Osteocyte (in vitro differentiated cells): ENCODE data around the gene PPP1R26. TPM values are rescaled to one million over a fixed set of nuclear protein-coding genes. Genes with fewer than 3 reads are reported as not detected.
"Not testable (repeated sequence)": the region's sequence is repeated elsewhere in the genome, so short reads cannot be mapped to it uniquely, and the experiment has no call there.

ENCODE experiments used
- DNase-seq: peaks from one replicate; pipeline ENCODE4 v3.0.0; 2021; ENCODE audit warnings: mixed read lengths; ENCODE audit not compliant: unreplicated experiment; ENCODE audit errors: extremely low spot score
- H3K27ac Mint-ChIP-seq: one replicate; pipeline ENCODE4 v1.8.0; 2021; ENCODE audit warnings: mild to moderate bottlenecking, mixed read lengths; ENCODE audit not compliant: unreplicated experiment
- H3K27me3 Mint-ChIP-seq: one replicate; pipeline ENCODE4 v1.8.0; 2021; ENCODE audit warnings: mixed read lengths; ENCODE audit not compliant: unreplicated experiment
- H3K36me3 Mint-ChIP-seq: one replicate; pipeline ENCODE4 v1.8.0; 2021; ENCODE audit warnings: mixed read lengths; ENCODE audit not compliant: unreplicated experiment
- H3K4me1 Mint-ChIP-seq: one replicate; pipeline ENCODE4 v1.8.0; 2021; ENCODE audit warnings: mixed read lengths; ENCODE audit not compliant: unreplicated experiment
- H3K4me3 Mint-ChIP-seq: one replicate; pipeline ENCODE4 v1.8.0; 2021; ENCODE audit warnings: mild to moderate bottlenecking, moderate library complexity, mixed read lengths; ENCODE audit not compliant: unreplicated experiment
- H3K9me3 Mint-ChIP-seq: one replicate; pipeline ENCODE4 v1.8.0; 2021; ENCODE audit warnings: mixed read lengths; ENCODE audit not compliant: unreplicated experiment
- CTCF ChIP-seq: fragments of 200-600 bp; sonication (generic); IDR thresholded peaks from 2 replicates; pipeline ENCODE4 v1.5.0; 2021; ENCODE audit warnings: antibody characterized with exemption, mild to moderate bottlenecking, moderate library complexity
- total RNA-seq: library from RNA; stranded (reverse); gene quantifications from 2 replicates; pipeline ENCODE4 v1.2.1, GENCODE V29; 2021

PPP1R26 gene
- total RNA-seq, 1 donor from 2014 or later, result 21.1 TPM

GRCh38 chr9:135455401-135456030 is 24.1 kb upstream of the PPP1R26 start:
- Mint-ChIP-seq H3K27ac (no peak overlapping the region), H3K4me3 (no peak overlapping the region), H3K27me3 (no peaks in the 10 kb centered on the region), H3K36me3 (no peaks in the 10 kb centered on the region), H3K9me3 (peaks cover 6% of the 10 kb centered on the region), H3K4me1 (no peaks in the 10 kb centered on the region)
- no peak for TF ChIP-seq CTCF
- no peak for DNase-seq

- Mint-ChIP-seq H3K27me3 (no peaks in the 10 kb centered on the region), H3K27ac (no peak overlapping the region), H3K4me3 (no peak overlapping the region), H3K9me3 (peaks cover 6% of the 10 kb centered on the region), H3K4me1 (no peaks in the 10 kb centered on the region), H3K36me3 (no peaks in the 10 kb centered on the region)
- TF ChIP-seq CTCF, result no peak
- DNase-seq, result no peak
Measured at GRCh38 chr9:135456436-135457104, 23.0 kb upstream of the PPP1R26 start.

- not testable (repeated sequence) for H3K4me1 Mint-ChIP-seq, H3K4me3 Mint-ChIP-seq, H3K27me3 Mint-ChIP-seq, H3K36me3 Mint-ChIP-seq, H3K9me3 Mint-ChIP-seq, DNase-seq, H3K27ac Mint-ChIP-seq
Measured at GRCh38 chr9:135458478-135458877, 21.1 kb upstream of the PPP1R26 start.

GRCh38 chr9:135461936-135462335 is 17.6 kb upstream of the PPP1R26 start:
- Mint-ChIP-seq H3K27ac (no peak overlapping the region), H3K9me3 (no peaks in the 10 kb centered on the region), H3K36me3 (no peaks in the 10 kb centered on the region), H3K4me1 (peaks cover 9% of the 10 kb centered on the region), H3K4me3 (no peak overlapping the region), H3K27me3 (no peaks in the 10 kb centered on the region)
- TF ChIP-seq CTCF, result no peak
- DNase-seq, result no peak

GRCh38 chr9:135463140-135463539 is 16.4 kb upstream of the PPP1R26 start:
- DNase-seq, result no peak
- no peak overlapping the region for H3K4me3 Mint-ChIP-seq
- peaks cover 9% of the 10 kb centered on the region for H3K4me1 Mint-ChIP-seq
- no peak for TF ChIP-seq CTCF
- no peaks in the 10 kb centered on the region for H3K36me3 Mint-ChIP-seq
- H3K9me3 Mint-ChIP-seq, result no peaks in the 10 kb centered on the region
- no peak overlapping the region for H3K27ac Mint-ChIP-seq
- no peaks in the 10 kb centered on the region for H3K27me3 Mint-ChIP-seq
